HG02588 (cell line): Measurements from ENCODE around the gene ZNF416.

ENCODE experiments used
- ATAC-seq: cut with Tn5 transposase; IDR thresholded peaks from one replicate; pipeline ENCODE4 v1.9.1; 2021; ENCODE audit warnings: mild to moderate bottlenecking, moderate library complexity; ENCODE audit not compliant: unreplicated experiment

The ZNF416 gene

GRCh38 chr19:57578487-57579205 is at the start of gene ZNF416:
Gene ZNF416, minus strand, starts transcription at chr19:57578911. Its CDS starts 207 bp downstream, at chr19:57578704.
- peak; percentile 93 for ATAC-seq

- no peak for ATAC-seq
These were observed 44.4 kb upstream of the ZNF416 start for GRCh38 chr19:57623091-57623490.

DNA sequence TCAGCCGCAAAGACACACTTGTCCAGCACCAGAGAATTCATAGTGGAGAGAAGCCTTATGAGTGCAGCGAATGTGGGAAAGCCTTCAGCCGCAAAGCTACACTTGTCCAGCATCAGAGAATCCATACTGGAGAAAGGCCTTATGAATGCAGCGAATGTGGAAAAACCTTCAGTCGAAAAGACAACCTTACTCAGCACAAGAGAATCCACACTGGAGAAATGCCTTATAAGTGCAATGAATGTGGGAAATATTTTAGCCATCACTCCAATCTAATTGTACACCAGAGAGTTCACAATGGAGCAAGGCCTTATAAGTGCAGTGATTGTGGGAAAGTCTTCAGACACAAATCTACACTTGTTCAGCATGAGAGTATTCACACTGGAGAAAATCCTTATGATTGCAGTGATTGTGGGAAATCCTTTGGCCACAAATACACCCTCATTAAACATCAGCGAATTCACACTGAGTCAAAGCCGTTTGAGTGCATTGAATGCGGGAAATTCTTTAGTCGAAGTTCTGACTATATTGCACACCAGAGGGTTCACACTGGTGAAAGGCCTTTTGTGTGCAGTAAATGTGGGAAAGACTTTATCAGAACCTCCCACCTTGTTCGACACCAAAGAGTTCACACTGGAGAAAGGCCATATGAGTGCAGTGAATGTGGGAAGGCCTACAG is 42.1 kb upstream of the ZNF416 start:
- no peak for ATAC-seq

DNA sequence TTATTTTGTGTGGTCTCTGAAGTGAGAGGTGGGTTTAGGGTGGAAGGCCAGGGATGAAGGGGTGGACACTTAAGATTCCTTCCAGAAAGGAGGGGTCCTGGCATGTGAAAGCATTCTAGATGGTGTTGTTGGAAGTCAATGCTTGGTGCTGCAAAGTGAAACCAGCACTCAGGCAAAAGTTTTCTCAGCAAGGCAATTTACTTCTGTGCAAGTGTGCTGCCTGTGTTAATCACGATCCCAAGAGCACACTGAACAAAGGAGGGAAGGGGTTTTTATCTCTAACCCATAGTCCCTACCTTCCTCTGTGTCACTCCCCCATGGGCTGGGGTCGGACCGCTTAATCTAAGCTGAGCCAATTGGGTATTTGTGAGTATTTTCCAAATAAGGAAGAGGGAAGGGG is 36.6 kb upstream of the ZNF416 start:
- ATAC-seq, result no peak

- peak; percentile 98 for ATAC-seq
These were observed 35.4 kb upstream of the ZNF416 start, which contains the start of gene ZNF134 for GRCh38 chr19:57613941-57614743. Gene ZNF134, plus strand, starts transcription at chr19:57614242. Its CDS starts 5,227 bp downstream, at chr19:57619469.

DNA sequence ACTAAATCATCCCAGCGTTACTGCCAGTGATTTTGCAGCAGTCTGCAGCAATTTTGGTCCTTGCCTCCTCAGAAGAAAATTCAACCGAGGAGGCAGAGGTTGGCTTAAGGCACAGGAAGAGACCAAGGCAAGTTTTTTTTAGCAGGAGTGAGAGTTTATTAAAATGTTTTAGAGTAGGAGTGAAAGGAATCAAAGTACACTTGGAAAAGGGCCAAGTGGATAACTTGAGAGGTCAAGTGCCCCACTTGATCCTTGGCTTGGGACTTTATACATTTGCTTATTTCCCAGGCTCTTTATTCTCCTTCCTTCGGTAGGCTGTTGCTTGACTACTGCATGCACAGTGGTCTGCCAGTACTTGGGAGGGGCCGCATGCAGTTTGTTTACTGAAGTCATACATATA is 32.4 kb upstream of the ZNF416 start:
- no peak for ATAC-seq

DNA sequence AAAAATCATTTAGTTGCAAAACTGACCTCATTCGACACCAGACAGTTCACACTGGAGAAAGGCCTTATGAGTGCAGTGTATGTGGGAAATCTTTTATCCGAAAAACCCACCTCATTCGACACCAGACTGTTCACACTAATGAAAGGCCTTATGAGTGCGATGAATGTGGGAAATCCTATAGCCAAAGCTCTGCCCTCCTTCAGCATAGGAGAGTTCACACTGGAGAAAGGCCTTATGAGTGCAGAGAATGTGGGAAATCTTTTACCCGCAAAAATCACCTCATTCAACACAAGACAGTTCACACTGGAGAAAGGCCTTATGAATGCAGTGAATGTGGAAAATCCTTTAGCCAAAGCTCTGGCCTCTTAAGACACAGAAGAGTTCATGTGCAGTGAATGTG is 28.2 kb upstream of the ZNF416 start:
- no peak for ATAC-seq

GRCh38 chr19:57599761-57600383 is 21.2 kb upstream of the ZNF416 start, which contains the start of gene ZNF530:
Gene ZNF530, plus strand, starts transcription at chr19:57599885. Its CDS starts 4,461 bp downstream, at chr19:57604346.
- peak; percentile 86 for ATAC-seq

DNA sequence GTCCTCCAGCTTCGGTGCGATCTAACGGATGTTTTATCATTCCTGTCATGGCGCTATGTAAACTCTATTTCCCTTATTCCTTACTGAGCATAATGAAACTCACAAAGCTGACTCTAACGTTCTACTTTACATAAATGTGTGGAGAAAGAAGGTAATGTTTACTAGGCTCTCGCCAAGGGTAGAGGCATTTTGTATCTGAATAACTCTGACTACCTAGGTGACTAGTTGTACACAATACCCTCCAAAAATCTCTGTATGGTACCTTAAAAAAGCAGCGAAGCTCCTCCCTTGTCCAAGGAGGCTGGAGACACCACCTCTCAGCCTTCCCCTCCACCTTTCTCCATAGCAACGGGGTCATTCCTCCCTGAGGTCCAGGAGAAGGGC is 20.7 kb upstream of the ZNF416 start:
- ATAC-seq, result no peak

DNA sequence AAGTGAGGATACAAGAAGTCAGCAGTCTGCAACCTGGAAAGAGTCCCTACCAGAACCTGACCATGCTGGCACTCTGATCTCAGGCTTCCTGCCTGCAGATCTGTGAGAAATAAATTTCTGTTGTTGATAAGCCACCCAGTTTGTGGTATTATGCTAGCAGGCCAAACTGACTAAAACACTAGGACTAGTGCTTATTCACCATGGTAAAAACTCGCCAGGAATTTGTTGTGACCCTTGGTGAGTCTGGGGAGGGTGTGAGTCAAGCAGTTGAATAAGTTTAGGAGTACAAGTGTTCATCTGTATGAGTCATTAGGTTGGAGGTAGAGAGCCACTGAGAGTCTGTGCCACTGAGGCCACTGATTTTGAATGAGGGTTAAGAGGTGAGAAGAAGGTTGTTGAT is 8.8 kb upstream of the ZNF416 start:
- no peak for ATAC-seq

DNA sequence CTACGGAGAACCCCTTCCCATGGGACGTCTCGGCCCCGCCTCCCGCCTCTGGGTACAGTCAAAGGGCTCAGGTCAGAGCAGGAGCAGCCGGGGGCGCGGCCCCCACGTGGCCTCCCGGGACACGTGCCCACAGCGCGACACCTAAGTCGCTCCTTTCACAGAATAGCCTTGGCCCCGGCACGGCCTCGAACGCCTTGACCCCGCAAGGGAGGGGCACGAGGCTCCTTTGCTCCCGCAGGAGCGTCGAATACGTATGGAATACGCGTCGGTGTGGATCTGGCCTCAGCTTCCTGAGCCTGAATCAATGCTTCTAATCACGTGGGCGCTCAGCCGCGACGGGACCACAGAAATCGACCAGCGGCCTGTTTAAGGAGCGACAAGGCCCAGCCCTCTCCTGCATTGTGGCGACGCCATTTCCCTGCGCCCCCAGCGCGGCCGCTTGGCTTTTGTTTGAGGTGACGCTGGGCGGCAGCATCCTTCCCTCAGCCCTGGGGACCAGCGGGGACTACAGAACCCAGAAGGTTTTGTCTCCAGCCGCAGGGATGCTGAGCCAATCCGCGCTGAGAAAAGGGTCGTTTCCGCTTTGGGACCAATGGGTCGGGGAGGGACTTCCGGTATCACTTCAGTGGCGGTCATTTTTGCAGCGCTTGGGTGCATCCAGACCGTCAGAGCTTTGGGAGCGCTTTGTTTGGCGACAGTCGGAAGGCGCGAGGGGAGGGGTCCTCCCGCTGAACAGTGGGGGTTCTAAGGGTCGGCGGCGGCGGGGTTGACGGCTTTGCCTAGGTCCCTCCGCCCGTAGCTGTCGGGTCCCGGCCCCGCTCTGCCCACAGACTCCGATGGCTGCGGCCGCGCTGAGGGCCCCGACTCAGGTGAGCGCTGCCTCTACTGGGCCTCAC is 5.1 kb upstream of the ZNF416 start, which contains the start of gene ZIK1:
ZIK1 (plus strand) TSS at position 625 of the 896 bp plus-strand sequence; CDS start at position 837, 212 bp downstream.
- ATAC-seq, result peak; percentile 74

DNA sequence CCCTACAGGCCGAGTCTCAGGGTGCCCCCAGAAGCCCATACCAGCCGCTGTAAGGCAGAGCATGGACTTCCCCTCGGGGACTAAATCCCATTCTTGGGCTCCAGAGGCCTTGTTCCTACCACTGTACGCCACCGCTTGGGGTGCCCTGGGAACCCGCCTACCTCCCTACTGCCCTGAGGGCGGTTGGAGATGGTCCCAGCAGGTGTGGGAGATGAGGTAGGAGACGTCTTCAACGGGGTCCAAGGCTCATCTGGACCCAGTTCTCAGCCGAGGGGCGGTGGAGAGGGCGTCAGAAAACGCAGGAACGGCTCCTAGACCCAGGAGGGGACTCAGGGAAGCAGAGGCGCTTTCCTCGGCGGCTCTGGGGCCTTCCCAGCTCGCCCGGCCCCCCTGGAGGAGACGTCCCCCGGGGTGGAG is 4.4 kb upstream of the ZNF416 start:
- ATAC-seq, result no peak

DNA sequence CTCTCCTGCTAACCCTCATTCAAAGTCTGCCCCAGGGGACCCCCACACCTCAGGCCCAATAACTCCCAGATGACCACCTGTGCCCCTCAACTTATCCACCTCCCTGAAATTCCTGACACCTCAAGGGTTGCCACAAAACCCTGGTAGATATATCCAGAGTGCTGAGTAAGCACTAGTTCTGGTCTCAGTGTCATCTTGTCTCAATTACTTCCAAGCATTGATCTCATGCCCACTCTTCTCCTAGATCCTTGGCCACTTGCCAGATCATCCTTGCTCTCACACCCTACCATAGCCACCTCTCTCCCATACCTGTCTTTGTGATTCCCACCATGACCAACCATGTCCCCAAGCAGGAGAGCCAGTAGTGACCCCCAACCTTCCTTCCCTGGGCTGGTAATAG is 2.0 kb downstream of the ZNF416 start:
- no peak for ATAC-seq

DNA sequence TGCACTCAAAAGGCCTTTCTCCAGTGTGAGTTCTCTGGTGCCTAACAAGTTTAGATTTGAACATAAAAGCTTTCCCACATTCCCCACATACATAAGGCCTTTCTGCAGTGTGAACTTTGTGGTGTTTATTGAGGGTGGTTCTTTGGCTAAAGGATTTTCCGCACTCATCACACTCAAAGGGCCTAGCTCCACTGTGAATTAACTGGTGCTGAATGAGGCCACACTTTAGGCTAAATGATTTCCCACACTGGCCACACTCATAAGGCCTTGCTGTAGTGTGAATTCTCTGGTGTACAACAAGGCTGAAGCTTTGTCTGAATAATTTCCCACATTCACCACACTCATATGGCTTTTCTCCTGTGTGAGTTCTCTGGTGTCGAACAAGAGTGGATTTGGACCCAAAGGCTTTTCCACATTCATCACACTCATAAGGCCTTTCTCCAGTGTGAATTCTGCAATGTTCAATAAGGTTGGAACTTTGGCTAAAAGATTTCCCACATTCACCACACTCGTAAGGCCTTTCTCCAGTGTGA is 6.2 kb downstream of the ZNF416 start:
- ATAC-seq, result no peak

GRCh38 chr19:57570707-57571106 is 8.0 kb downstream of the ZNF416 start:
- ATAC-seq, result no peak

DNA sequence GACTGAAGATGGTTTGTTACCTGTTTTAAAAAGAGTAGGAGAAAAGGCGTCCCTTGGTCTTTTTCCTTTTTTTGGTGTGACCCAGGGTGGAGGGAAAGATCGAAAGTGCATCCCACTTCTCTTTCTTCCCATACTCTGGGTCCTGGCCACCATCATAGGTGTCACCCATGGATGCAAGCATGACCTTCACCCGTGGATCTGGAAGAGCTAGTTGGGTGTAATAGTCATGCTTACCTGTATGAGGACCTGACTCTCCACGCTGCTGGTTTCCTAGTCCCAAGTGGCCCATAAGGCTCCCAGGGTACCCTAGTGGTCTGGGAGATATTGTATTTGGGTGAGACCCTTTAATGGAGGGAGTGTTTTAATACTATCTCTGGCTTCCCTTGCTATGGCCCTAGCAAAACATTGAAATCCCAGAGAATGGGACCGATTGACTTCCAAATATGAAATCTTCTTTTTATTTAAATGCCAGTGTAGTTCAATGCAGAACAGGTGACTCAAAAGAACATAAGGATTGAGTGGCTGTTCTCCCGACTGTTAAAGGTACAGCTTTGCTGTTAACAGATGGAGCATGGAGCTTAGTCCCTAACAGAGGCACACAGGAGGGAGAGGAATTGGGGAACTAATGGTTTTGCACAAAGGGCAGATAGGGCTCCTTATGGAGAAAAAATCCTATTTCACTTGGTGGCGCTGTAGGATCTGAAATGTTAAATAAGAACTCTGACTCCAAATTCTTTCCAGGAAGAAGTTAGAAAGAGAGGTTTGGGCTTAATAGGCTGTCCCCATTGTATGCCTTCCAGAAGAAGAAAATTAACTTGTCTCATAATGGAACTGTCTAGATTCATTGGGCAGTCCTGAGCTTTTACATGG is 12.1 kb downstream of the ZNF416 start:
- no peak for ATAC-seq

DNA sequence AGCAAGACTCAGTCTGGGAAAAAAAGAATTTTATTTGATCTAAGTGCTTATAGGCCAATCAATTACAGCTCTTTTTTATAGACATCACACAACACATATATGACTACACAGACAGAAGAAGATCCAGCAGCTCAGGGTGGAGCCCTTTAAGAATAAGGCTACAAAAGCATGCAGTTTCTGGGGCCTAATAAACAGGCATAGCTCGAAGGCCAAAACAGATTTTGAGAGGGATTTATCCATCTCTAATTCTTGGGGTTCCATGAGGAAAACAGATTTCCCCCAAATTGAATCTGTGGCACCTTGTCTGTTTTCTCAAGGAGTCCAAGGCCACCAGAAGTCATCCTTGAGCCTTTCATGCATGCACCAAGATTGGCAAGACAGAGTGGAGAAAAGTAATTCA is 15.2 kb downstream of the ZNF416 start:
- no peak for ATAC-seq

- no peak for ATAC-seq
These were observed 18.6 kb downstream of the ZNF416 start for GRCh38 chr19:57560049-57560491.
